ENCODE results near the gene TTR.

Gene TTR

DNA sequence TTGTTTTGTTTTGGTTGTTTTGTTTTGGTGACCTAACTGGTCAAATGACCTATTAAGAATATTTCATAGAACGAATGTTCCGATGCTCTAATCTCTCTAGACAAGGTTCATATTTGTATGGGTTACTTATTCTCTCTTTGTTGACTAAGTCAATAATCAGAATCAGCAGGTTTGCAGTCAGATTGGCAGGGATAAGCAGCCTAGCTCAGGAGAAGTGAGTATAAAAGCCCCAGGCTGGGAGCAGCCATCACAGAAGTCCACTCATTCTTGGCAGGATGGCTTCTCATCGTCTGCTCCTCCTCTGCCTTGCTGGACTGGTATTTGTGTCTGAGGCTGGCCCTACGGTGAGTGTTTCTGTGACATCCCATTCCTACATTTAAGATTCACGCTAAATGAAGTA lies at the start of gene TTR:
TSS of gene TTR (plus strand) at position 250 of the 400 bp plus-strand sequence. CDS start at position 276, 26 bp downstream.
- no peak for DNase-seq (ENCODE audit: low read depth in 2 of 2)

DNA sequence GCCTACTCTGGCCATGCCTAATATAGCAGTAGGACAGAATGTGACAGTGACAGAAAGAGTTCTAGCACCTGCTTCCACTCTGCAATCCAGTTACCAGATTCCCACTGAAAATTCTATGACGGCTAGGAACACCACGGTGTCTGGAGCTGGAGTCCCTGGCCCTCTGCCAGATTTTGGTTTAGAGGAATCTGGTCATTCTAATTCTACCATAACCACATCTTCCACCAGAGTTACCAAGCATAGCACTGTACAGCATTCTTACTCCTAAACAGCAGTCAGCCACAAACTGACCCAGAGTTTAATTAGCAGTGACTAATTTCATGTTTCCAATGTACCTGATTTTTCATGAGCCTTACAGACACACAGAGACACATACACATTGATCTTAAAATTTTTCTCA lies 45.2 kb upstream of the TTR start:
- no peak for DNase-seq (ENCODE audit: low read depth in 2 of 2)

DNA sequence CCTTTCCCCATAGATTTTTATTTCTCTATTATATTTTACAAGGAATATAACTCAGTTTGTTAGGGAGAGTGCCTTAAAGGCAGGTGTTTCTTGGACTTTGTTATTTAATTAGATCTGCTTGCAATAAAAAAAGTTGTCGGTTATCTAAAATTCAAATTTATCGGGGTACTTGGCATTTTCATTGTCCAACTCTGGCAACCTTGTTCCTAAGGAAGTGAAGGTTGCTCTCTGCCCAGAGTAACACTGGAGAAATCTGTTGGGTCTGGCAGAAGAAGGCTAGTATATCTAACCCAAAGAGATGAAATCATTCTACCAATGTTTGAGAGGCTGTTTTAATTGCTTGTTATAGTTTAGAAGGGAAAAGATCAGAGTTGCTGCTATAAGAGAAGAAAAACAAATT lies 42.8 kb upstream of the TTR start:
- DNase-seq (ENCODE audit: low read depth in 2 of 2): no peak

DNA sequence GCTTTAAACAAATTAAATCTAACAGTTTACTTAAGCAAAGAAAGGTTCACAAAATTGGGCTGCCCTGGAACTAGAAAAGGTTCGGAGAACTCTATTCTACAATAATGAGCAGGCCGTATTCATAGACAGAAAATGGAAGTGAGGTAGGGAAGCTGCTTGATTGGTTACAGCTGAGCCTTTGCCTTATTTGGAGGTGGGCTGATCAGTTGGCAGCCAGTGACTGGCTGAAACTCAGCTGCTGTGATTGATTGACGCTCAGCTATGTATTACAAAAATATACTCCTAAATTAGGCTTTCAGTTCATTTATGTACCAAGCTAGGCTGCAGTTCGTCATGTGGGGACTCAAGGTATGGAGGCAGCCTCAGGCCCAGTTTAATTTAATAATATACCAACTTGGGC lies 42.3 kb upstream of the TTR start:
- DNase-seq (ENCODE audit: low read depth in 2 of 2): no peak

DNA sequence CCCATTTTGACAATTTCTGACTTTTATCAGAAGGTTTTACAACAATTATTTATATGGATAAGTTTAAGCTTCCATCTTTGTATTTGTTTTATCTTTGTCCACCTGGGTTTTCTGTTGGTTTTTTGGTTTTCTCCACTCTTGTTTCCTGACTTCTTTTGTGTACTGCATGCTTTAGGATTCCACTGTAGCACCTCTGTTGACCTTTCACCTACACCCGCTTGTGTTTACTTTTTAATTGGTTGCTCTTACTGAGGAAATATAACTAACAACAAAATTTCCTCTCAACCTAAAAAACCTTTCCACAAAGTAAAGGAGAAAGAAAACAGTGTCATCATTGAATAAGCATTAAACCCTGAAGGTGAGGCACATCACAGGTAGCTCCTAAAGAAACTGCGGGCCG lies 39.8 kb upstream of the TTR start:
- no peak for DNase-seq (ENCODE audit: low read depth in 2 of 2)

DNA sequence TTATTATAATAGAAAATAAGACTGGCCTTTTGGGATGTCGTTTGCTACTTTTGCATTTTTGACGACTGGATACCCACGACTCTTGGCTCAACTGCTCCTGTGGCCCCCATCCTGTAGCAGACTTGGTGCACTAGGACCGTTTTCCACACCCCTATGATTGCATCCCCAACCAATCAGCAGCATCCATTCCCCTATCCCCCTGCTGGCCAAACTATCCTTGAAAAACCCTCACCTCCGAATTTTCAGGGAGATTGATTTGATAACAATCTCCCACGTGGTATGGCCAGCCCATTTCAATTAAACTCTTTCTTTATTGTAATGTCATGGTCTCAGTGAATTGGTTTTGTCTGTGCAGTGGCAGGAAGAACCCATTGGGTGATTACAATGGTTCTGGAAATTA lies 37.9 kb upstream of the TTR start:
- no peak for DNase-seq (ENCODE audit: low read depth in 2 of 2)

DNA sequence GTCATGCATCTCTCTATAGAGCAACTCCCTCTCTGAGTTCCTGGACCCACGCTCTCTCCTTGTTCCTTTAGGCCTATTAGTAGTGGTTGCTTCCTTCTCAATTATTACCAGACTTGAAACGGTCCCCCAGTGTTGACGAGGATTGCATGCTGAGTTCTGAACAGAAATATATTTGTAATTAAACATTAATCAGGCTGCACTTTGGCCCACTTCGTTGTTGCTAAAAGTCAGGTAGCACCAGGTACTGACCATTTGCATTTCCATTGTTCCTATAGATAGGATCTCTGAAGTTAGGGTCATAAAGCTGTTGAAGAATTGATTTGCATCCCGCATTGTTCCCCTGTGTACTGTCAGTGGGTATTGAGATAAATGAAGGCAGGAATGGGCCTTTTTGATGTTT lies 36.9 kb upstream of the TTR start:
- no peak for DNase-seq (ENCODE audit: low read depth in 2 of 2)

DNA sequence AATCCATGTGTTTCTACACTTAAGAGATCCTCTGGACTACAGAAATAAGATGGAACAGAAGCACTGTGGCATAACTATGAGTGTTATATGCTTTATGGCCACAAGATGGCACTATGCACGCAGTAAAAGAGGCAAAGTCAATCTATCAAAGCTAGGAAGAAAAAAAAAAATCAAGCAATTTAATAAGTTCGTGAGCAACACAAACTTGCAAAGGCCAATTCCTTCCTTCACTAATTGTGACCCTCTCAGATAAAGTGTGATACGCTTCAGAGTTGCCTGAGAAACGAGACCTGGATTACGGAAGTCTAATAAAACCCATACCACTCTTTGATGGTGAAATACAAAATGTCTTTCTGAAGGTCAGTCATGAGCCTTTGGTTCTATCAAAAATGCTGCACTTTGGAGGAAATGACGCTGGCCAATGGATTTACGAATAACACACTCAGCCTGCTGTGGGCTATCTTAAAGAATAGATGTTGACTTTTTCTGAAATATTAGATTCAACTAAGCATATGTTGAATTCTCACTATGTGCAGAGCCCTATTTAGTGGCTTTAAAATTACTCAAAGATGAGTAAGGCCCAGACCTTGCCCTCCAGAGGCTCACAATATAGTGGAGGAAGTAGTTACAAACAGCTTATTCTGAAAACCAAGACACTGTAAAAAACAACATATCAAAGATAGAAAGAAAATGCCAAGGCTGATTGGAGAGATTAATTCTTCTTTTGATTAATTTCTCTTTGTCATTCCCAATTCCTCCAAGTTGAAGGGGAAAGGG lies 35.5 kb upstream of the TTR start:
- DNase-seq (ENCODE audit: low read depth in 2 of 2): no peak

DNA sequence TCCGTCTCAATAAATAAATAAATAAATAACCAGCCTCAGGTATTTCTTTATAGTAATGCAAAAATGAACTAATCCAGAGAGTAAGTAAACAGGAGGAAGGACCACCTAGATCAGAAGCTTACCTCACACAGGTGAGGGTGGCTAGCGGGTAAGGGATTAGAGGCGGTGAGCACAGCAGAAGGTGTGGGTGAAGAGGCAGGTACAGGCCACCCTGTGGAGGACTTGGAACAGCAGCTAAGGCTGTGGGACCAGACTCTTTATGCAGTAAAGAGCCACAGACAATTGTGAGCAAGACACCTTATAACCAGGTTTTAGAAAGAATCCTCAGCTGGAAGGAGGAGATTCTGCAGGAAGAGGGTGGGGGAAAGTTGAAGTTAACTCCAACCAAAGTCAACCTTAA lies 34.2 kb upstream of the TTR start:
- no peak for DNase-seq (ENCODE audit: low read depth in 2 of 2)

DNA sequence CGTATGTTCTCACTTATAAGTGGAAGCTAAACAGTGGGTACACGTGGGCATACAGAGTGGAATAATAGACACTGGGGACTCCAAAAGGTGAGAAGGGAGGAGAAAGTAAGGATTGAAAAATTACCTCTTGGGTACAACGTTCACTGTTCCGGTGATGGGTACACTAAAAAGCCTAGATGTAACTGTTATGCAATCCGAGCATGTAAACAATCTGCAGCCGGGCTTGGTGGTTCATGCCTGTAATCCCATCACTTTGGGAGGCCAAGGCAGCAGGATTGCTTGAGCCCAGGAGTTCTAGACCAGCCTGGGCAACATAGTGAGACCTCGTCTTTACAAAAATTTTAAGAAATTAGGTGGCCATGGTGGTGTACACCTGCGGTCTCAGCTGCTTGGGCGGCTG lies 33.1 kb upstream of the TTR start:
- DNase-seq (ENCODE audit: low read depth in 2 of 2): no peak

DNA sequence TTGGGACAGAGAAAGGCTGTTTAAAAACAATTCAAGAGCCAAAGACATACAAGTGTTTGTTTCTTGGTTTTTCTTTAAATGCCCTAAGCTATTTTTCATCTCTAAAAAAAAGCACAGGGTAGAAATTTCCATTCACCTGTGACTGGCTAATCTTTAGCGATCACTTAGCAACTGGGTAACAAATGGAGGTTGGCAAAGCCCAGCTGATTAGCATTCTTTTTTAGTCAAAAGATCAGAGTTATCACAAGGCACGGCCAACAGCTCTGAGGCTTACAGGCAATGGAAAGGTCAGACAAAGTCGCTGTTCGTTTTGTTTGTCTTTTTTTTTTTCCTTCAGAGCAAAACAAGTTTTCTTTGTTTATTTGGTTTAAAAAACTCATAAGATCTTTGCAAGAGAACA lies 29.0 kb upstream of the TTR start:
- no peak for DNase-seq (ENCODE audit: low read depth in 2 of 2)

DNA sequence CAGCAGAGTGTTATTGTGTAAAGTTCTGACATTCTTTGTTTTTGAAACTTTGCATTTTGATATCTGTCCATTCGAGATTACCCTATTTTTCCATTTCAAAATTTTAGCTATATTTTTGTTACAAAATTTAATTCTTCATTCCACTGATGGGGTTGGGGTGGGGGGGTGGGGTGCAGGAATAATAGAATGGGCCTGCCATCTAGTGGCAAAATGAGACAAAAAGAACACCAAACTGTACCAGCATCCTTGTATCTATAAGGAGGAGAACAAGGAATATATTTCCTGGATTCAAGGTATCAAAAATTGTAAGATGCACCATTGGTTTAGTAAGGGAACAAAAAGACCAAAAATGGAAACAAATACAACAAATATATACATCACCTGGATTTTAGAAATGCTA lies 27.9 kb upstream of the TTR start:
- no peak for DNase-seq (ENCODE audit: low read depth in 2 of 2)

DNA sequence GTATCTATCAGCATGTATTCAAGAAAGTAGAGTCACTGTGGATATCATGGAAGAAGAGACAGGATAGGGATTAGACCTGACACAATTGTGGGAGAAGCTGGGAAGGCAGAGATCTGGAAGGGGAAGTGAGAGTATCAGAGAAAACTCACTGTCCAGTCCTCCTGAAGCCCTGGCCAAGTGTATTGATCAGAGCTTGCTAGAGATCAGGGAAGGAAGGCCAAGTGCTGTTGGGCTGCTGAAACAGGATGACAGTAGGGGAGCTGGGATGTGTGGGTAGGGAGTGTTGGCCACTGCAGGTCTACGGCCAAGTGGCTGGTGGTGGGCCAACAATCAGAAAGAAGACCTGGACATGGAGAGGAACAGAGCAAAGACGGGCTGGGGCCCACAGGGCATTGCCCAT lies 26.3 kb upstream of the TTR start:
- DNase-seq (ENCODE audit: low read depth in 2 of 2): no peak

DNA sequence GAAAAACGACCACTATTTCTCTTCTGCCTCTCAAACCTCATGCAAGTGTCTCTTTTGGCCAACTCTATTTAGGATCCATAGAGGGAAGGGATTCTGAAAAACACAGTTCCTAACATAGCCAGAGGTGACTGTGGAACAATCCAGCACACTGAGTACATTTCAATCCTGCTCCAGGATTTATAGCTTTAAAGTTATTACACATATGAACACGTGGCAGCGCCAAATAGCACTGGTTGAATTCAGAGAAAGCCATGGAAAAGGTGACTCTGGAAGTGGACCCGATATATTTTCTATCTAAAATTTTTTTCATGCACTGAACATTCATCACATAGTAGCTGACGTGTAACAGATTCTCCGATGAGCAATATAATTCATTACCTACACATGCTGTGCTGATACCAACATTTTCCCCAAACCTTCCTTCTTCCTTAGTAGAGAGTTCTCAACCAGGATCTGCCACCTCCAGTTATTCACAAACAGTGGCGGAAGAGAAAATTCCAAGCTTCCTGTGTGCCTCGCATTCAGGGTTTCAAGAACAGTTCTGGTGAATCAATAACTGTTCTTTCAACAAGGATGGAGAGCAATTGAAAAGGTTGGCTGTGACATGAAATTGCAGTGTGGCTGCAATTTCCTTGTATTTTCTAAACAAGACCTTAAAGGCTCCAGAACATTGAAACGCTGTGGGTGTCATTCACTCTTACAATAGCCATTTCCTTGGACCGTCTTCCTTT lies 25.7 kb upstream of the TTR start:
- no peak for DNase-seq (ENCODE audit: low read depth in 2 of 2)

DNA sequence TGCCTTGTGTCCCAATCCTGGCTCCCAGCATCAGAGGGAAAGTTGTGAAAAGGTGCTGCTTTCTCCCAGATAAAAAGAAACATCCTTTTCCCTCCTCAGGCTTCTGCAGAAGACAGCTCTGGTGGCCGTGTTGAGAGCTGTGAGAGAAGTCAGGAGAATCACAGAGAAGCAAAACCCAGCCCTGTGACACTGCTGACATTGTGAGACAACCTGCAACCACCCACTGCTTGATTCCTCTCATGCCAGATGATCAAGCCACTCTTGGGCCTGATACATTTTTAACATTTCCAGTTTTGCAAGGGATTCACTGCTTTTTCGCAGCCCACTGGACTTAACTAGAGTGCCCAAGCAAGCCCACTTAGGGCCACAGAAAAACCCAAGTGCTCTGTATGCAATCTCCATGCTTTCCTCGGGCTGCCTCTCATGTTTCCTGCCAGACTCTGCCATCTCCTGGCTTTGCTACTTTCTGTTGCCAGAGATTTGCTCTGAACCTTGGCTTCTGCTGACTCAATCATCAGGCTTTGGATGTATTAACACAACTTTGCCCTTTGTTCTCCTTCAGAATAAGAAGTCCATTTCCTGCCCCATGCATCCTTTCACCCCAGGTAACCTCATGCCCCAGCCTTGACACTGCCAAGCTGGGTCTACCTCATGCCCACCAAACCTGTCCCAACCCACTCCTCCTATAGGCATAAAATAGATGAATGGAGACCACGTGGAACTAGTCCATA lies 24.9 kb upstream of the TTR start:
- no peak for DNase-seq (ENCODE audit: low read depth in 2 of 2)

DNA sequence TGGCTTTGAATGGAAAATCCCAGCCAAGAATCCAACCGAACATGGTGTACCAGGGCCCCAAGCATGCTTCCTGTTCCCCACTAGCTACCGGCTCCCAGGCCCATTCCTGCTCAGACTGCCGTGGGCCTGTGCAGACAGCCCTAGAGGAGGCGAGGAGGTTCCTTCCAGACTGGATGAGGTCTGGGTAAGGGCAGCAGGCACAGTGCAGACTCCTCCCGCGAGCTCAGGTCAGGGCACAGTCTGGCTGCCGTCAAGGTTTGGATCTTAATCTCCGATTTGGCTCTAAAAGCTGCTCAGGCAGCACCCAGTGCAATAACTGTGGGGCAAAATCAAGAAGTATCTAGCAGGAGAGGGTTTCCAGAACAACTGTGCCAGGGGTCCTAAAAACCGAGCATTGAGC lies 19.3 kb upstream of the TTR start:
- no peak for DNase-seq (ENCODE audit: low read depth in 2 of 2)

DNA sequence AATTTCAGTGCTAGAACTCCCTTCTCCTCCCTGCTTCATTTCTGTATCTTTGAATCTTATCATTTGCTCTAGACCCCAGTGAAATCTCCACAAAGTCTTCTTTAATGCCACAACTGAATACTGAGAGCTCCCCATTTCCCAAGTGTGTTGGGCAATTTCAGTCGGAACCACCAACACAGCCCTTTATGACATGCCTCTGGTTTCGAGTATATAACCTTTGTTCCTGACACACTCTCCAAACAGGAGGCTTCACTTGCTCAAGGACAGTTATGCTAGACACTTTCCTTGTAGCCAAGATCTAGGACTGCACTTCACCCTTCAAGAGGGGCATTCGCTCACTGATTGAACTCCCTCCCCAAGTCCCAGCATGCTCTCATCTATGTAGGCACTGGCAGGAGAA lies 18.6 kb upstream of the TTR start:
- no peak for DNase-seq (ENCODE audit: low read depth in 2 of 2)

DNA sequence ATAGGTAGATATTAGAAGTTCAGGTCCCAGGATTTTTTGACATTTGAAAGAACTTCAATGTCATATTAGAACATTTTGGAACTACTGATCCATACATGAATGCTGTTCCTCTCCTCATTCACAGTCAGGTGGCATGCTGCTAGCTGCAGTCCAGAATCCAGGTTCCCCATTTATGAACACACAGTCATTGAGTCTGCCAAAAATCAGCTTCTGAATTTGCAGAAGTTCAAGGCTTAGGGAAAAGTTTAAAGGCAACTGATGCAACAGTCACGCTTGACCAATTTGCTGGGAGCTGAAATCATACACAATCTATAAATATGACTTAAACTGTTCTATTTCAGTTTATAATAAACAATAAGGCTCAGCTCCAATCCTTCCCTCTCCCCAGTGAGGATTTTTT lies 17.3 kb upstream of the TTR start:
- no peak for DNase-seq (ENCODE audit: low read depth in 2 of 2)

DNA sequence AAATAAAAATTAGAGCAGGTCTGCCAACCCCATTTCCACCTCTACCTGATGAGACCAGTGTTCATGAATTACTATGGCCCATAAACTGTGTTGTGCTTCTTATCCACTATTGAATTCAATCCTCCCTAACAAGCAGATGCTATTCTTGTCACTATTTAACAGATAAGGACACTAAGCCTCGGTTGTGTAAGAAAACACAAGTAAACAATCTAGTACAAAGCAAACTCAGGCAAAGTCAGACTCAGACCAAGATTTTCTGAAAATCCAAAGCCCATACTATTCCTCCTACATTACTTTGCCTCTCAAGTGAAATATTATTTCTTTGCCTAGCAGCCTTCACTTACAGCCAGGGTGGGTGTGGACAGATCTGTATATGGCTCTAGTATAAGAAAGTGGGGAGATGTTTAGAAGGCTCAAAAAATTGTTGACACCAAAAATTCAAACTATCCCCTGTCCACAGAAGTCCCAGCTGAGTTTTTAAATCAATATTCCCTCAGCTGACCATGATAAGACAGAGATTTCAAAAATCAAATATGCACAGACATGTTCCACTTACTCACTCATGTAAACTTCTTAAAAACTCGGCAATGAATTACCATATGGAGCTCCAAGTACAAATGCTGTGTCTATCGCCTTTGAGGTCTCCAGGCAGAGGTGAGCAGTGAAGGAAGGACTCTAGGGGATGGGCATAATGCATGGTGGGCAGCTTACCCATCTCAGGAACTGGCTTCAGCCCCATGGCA lies 16.0 kb upstream of the TTR start:
- DNase-seq (ENCODE audit: low read depth in 2 of 2): no peak

DNA sequence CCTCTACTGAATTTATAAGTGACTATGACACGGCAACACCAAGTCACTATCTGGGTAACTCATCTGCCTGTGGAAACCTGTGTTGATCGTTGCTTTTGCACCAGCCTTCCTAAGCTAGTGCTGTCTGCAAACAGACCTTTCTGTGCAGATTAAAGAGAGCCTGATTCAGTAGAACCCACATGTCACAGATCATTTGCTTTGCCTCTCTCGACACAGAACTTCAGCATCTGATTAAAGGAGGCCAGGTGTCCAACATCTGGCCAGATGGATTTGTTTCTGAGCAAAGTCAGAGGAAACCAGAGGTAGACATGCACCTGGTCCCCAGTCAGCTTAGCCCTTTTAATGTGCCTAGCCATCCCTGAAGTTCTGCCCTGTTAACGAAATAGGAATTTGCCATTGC lies 15.0 kb upstream of the TTR start:
- no peak for DNase-seq (ENCODE audit: low read depth in 2 of 2)

DNA sequence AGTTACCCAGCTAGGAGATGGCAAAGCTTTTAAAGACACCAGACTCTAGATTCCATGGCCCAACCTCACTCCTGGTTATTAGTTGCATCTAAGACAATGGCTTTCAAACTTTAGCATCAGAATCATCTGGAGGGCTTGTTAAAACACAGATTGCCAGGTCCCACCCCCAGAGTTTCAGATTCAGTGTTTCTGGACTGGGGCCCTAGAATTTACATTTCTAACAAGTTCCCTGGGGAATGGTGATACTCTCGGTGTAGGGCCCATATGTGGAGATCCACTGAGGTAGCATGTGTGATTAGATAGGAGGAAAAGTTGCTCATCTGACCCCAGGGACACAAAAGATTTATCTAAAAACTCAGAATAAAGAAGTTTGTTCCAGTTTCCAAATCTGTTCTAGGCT lies 14.5 kb upstream of the TTR start:
- no peak for DNase-seq (ENCODE audit: low read depth in 2 of 2)

DNA sequence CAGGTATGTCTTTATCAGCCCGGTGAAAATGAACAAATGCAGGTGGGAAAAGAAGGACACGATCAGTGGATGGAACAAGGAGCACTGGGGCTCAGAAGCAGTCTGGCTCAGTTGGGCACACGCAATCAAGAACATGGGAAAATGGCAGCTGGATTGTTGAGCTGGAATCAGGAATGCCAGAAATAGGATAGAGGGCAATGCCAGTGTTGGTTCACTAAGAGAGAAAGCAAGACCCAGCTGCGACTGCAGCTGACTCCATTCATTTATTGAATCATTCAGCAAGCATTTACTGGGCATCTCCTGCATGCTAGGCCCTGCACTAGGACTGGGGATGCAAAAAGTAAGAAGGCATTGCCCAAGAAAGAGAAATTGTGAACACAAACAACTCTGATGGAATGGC lies 13.6 kb upstream of the TTR start:
- no peak for DNase-seq (ENCODE audit: low read depth in 2 of 2)

All from stimulated activated CD8-positive, alpha-beta memory T cell treated with anti-CD3 and anti-CD28 coated beads, Interleukin-2, amount 100 ng/mL, for 48 hours (primary cell).